Jurkat, Clone E6-1 (cell line): ENCODE results near the gene COMT.

Experiments
- DNase-seq: peaks from one replicate; pipeline ENCODE4 v3.0.0-alpha.2; 2011; ENCODE audit warnings: low read depth, low spot score
- H3K4me3 ChIP-seq: 2 replicates; pipeline ENCODE4 v1.5.1; 2011; ENCODE audit warnings: mild to moderate bottlenecking, low read length, control low read depth, moderate library complexity

The COMT gene

GRCh38 chr22:19987394-19988306 is 46.1 kb downstream of the COMT start:
- DNase-seq, result no peak
- no peak overlapping the region for H3K4me3 ChIP-seq

GRCh38 chr22:19988331-19988808 is 46.8 kb downstream of the COMT start:
- DNase-seq, result no peak
- H3K4me3 ChIP-seq, result no peak overlapping the region

- no peak for DNase-seq
- no peak overlapping the region for H3K4me3 ChIP-seq
Observed at GRCh38 chr22:19988965-19989724, 47.6 kb downstream of the COMT start.

DNA sequence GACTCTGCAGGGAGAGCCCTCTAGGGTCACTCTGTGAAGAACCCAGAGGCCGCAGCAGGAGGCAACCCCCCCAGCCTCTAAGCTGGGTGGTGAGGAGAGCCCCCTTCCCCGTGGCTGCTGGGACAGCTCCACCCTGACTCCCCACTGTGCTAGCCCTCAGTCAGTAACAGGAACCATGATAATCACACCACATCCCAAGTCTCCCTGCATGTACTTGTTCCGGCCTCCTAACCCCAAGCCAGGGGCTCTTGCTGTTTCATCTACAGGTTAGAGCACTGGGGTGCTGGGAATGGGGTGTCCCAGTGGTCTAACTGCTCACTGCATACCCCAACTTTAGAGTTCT is 48.1 kb downstream of the COMT start:
- no peak for DNase-seq
- H3K4me3 ChIP-seq, result no peak overlapping the region

DNA sequence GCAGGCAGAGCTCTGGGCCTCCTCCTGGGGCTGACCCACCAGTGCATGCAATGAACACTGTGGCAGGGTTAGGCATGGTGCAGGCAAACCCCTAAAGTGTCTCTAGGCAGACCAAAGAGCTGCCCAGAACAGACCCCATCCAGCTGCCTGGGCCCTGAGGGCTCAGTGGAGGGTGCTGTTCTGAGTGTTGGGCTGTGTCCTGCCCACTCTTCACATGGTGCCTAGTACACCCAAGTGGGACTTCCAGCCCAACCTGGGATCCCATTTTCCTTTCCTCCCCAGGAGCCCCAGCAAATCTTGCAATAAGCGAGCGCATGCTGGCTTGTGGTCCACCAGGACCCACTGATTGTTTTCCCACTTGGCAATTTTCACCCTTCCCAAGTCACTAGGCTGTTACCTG is 48.6 kb downstream of the COMT start:
- no peak for DNase-seq

DNA sequence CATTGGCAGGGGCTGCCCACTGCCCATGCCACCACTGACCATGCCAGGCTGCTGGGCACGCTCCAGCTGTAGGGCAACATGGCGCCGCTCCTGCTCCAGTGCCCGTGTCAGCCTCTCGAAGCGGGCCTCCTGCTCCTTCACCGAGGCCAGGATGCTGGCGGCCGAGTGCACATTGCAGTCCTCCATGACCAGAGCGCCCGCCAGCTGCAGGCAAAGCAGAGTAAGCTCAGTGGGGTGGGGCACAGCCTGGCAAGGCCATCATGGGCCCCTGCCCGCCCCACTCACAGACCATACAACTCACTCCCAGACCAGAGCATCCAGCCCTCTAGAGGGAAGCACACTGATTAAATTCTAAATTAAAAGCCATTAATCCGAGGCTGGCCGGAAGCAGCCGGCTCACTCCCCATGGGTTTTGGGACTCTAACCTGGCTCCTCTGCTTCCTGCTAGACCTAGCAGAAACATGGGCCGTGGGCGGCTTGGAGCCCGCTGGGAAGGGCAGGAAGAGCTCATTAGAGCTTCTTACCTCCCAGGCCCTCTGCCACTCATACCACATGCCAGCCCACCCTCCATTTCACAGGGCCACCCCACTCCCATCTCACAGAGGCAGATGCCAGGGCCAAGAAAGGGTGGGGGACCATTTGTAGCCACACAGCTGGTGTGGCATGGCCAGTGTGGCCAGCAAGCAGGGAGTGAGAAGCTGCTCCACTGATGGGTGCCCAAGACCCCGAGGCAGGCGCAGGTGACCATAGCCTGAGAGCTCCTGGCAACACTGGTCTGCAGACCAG is 49.2 kb downstream of the COMT start:
- no peak for DNase-seq
- no peak overlapping the region for H3K4me3 ChIP-seq

More for the DNA sequence above, 48.6 kb downstream of the COMT start:
- H3K4me3 ChIP-seq, result no peak overlapping the region

- DNase-seq, result no peak
- no peak overlapping the region for H3K4me3 ChIP-seq
Observed at GRCh38 chr22:19991395-19991644, 49.7 kb downstream of the COMT start.

GRCh38 chr22:19991645-19992451 is 50.3 kb downstream of the COMT start:
- no peak for DNase-seq
- H3K4me3 ChIP-seq, result no peak overlapping the region

- DNase-seq, result no peak
- H3K4me3 ChIP-seq, result no peak overlapping the region
Observed at GRCh38 chr22:19992481-19992911, 50.9 kb downstream of the COMT start.

GRCh38 chr22:19992921-19993355 is 51.4 kb downstream of the COMT start:
- H3K4me3 ChIP-seq, result no peak overlapping the region
- no peak for DNase-seq

DNA sequence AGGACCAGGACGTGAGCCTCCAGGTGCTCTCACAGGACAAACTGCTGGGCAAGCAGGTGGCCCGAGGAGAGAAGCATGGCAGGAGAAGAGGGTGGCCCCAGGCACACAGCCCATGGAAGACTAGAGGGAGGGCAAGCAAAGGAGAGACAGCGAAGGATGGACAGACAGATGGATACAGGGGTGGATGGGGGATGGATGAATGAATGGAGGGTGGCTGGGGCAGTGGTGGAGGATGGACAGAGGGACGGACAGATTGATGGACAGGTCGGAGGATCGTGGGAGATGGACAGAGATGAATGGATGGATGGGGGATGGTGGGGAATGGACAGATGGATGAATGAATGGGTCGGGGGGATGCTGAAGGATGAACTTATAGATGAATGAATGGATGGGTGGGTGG is 52.4 kb downstream of the COMT start:
- H3K4me3 ChIP-seq, result no peak overlapping the region
- DNase-seq, result no peak

DNA sequence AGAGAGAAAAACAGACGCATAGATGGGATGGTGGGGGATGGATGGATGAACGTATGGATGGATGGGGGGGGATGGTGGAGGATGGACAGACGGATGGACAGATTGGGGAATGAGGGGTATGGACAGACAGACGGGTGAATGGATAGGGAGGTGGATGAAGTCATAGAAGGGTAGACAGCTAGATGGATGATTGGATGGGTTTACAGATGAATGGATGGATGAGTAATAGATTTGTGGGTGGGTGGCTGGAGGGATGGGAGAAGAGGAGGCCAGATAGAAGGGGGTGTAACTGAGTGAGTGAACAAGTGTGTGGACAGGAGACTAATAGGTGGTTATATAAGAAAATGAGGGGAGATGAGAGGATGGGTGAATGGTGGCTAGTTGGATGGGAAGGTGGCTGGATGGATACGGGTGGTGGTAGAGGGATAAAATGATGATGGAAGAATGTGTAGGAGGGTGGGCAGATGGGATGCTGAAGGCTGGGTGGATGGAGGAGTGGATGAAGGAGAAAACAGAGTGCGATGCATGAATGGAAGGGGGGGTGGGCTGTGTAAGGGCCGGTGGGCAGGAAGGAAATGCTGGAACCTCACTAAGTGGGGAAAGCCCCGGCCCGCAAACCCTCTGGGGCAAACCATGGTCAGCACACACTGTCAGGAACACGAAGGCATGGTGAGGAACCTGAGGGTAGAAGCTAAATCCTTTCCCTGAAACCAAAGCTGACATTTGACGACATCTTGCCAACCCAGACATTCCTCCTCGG is 53.5 kb downstream of the COMT start:
- H3K4me3 ChIP-seq, result no peak overlapping the region
- no peak for DNase-seq

- H3K4me3 ChIP-seq, result no peak overlapping the region
- no peak for DNase-seq
Observed at GRCh38 chr22:19995611-19996339, 54.2 kb downstream of the COMT start.

- no peak overlapping the region for H3K4me3 ChIP-seq
- DNase-seq, result no peak
Observed at GRCh38 chr22:19996694-19997384, 55.3 kb downstream of the COMT start.

- no peak for DNase-seq
- no peak overlapping the region for H3K4me3 ChIP-seq
Observed at GRCh38 chr22:19997561-19998231, 56.1 kb downstream of the COMT start.

DNA sequence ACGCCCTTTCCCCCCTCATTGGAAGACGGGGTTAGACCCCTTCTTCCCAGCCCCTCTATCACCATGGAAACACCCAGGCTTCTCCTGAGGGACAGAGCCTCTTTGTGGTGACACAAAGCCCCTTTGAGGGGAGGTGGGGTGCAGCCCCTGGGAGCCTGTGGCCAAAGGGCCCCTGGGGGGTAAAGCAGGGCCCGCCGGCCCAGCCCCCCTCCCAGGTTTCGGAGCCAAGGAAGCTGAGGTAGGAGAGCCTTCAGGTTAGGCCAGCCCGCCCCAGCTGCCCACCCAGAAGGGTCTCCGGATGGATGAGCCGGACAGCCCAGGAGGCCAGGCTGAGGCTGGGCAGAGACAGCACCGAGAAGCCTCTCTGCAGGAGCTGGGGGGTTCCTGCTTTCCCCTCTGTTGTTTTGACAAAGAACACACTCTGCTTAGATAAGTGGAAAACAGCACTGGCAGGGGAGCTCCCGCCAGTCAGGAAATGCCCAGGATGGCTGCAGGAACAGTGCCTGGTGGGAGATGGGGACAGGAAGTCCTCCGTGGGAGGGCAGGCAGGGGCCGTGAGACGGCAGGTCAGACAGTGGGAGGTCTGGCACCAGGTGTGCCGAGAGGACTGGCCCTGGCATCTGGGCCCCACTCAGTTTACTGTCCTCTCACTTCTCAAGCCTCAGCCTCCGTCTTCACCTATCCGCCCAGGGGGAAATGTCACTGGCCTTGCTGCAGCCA is 56.8 kb downstream of the COMT start:
- H3K4me3 ChIP-seq, result no peak overlapping the region
- DNase-seq, result no peak
